HepG2 (cell line): ENCODE results near the gene TP53TG5. TPM values are rescaled to one million over a fixed set of nuclear protein-coding genes. Genes with fewer than 3 reads are reported as not detected.

Experiments
- ATF1 ChIP-seq: IDR thresholded peaks from 2 replicates; pipeline ENCODE4 v1.6.1; 2016; ENCODE audit warnings: mild to moderate bottlenecking, control low read depth
- DPF2 ChIP-seq: sonication (generic); formaldehyde crosslinking; IDR thresholded peaks from 2 replicates; pipeline ENCODE4 v1.4.0; 2020; ENCODE audit warnings: mild to moderate bottlenecking, low read depth, missing genetic modification reagents, borderline replicate concordance
- ETV6 ChIP-seq: sonication (generic); formaldehyde crosslinking; conservative IDR thresholded peaks from 2 replicates; pipeline ENCODE4 v1.4.0; 2020; ENCODE audit warnings: missing genetic modification reagents
- FLYWCH1 ChIP-seq: sonication (generic); formaldehyde crosslinking; IDR thresholded peaks from 2 replicates; pipeline ENCODE4 v1.8.1; 2023; ENCODE audit warnings: mild to moderate bottlenecking, missing genetic modification reagents
- KDM1A ChIP-seq: IDR thresholded peaks from 2 replicates; pipeline ENCODE4 v1.6.1; 2016; ENCODE audit warnings: missing compliant biosample characterization
- NR2F2 ChIP-seq: IDR thresholded peaks from 2 replicates; pipeline ENCODE4 v1.6.1; 2012; ENCODE audit warnings: low read depth, inconsistent platforms, borderline replicate concordance
- NR3C1 ChIP-seq: sonication (generic); formaldehyde crosslinking; IDR thresholded peaks from 2 replicates; pipeline ENCODE4 v1.4.0; 2020; ENCODE audit warnings: missing genetic modification reagents
- POLR2G ChIP-seq: fragments of 200-400 bp; formaldehyde crosslinking; IDR thresholded peaks from 2 replicates; pipeline ENCODE4 v1.6.1; 2018; ENCODE audit warnings: mild to moderate bottlenecking, low read depth, low read length, moderate library complexity
- SNAI1 ChIP-seq: sonication (generic); formaldehyde crosslinking; IDR thresholded peaks from 2 replicates; pipeline ENCODE4 v1.5.0; 2020; ENCODE audit warnings: mild to moderate bottlenecking, missing genetic modification reagents, borderline replicate concordance
- SP2 ChIP-seq: sonication (generic); formaldehyde crosslinking; IDR thresholded peaks from 2 replicates; pipeline ENCODE4 v1.5.1; 2020; ENCODE audit warnings: mild to moderate bottlenecking, missing genetic modification reagents
- SRF ChIP-seq: IDR thresholded peaks from 2 replicates; pipeline ENCODE4 v1.6.1; 2011; ENCODE audit warnings: mild to moderate bottlenecking, low read depth, low read length, moderate library complexity
- TFDP1 ChIP-seq: IDR thresholded peaks from 2 replicates; pipeline ENCODE4 v1.6.1; 2016; ENCODE audit warnings: missing compliant biosample characterization, missing genetic modification reagents, borderline replicate concordance
- THAP11 ChIP-seq: IDR thresholded peaks from 2 replicates; pipeline ENCODE4 v1.6.1; 2016; ENCODE audit warnings: missing biosample characterization, missing genetic modification reagents
- U2AF2 ChIP-seq: fragments of 200-400 bp; formaldehyde crosslinking; IDR thresholded peaks from 2 replicates; pipeline ENCODE4 v1.6.1; 2017; ENCODE audit warnings: low read depth, mild to moderate bottlenecking, low read length
- ZBTB3 ChIP-seq: sonication (generic); formaldehyde crosslinking; IDR thresholded peaks from 2 replicates; pipeline ENCODE4 v1.4.0; 2020; ENCODE audit warnings: low read depth, mild to moderate bottlenecking, moderate library complexity, missing genetic modification reagents, borderline replicate concordance
- ZBTB42 ChIP-seq: sonication (generic); formaldehyde crosslinking; IDR thresholded peaks from 2 replicates; pipeline ENCODE4 v1.5.0; 2020; ENCODE audit warnings: mild to moderate bottlenecking, missing genetic modification reagents
- ZNF138 ChIP-seq: sonication (generic); formaldehyde crosslinking; IDR thresholded peaks from 2 replicates; pipeline ENCODE4 v1.5.0; 2020; ENCODE audit warnings: mild to moderate bottlenecking, low read depth, missing genetic modification reagents
- ZNF446 ChIP-seq: sonication (generic); formaldehyde crosslinking; IDR thresholded peaks from 2 replicates; pipeline ENCODE4 v1.5.0; 2020; ENCODE audit warnings: mild to moderate bottlenecking, missing genetic modification reagents
- ZNF484 ChIP-seq: sonication (generic); formaldehyde crosslinking; IDR thresholded peaks from 2 replicates; pipeline ENCODE4 v1.5.1; 2020; ENCODE audit warnings: mild to moderate bottlenecking, low read depth, missing genetic modification reagents, borderline replicate concordance
- ZNF556 ChIP-seq: sonication (generic); formaldehyde crosslinking; IDR thresholded peaks from 2 replicates; pipeline ENCODE4 v1.4.0; 2020; ENCODE audit warnings: mild to moderate bottlenecking, missing genetic modification reagents, borderline replicate concordance
- ZNF557 ChIP-seq: sonication (generic); formaldehyde crosslinking; IDR thresholded peaks from 2 replicates; pipeline ENCODE4 v1.4.0; 2020; ENCODE audit warnings: missing genetic modification reagents
- ZNF629 ChIP-seq: sonication (generic); formaldehyde crosslinking; conservative IDR thresholded peaks from 2 replicates; pipeline ENCODE4 v1.5.0; 2020; ENCODE audit warnings: missing genetic modification reagents
- ZNF710 ChIP-seq: sonication (generic); formaldehyde crosslinking; IDR thresholded peaks from 2 replicates; pipeline ENCODE4 v1.5.0; 2020; ENCODE audit warnings: mild to moderate bottlenecking, missing genetic modification reagents, borderline replicate concordance
- ZNF747 ChIP-seq: sonication (generic); formaldehyde crosslinking; IDR thresholded peaks from 2 replicates; pipeline ENCODE4 v1.8.1; 2023; ENCODE audit warnings: missing genetic modification reagents, mild to moderate bottlenecking, borderline replicate concordance
- ZNF839 ChIP-seq: sonication (generic); formaldehyde crosslinking; IDR thresholded peaks from 2 replicates; pipeline ENCODE4 v1.4.0; 2020; ENCODE audit warnings: missing genetic modification reagents, mild to moderate bottlenecking, borderline replicate concordance
- ZSCAN22 ChIP-seq: sonication (generic); formaldehyde crosslinking; IDR thresholded peaks from 2 replicates; pipeline ENCODE4 v1.4.0; 2020; ENCODE audit warnings: mild to moderate bottlenecking, missing genetic modification reagents
- polyA plus RNA-seq, 8 experiments: library from polyadenylated mRNA; depleted of rRNA in 3 of 8; stranded (reverse) in 7 of 8; unstranded in 1 of 8; fragments of >200 nt; fragmentation: Illumina TruSeq in 4 of 8; extraction: Trizol in 4 of 8; gene quantifications; 2 replicates each; pipeline versions ENCODE4 v1.2.1 to v1.2.3, GENCODE V29; 2011 to 2016; ENCODE audit warnings: low read depth in 4 of 8, missing spikeins in 1 of 8, mixed read lengths in 1 of 8; ENCODE audit not compliant: insufficient read depth in 1 of 8
- total RNA-seq, 5 experiments: library from RNA; depleted of rRNA; stranded (reverse); fragments of >200 nt; fragmentation: Illumina TruSeq; extraction: Trizol; gene quantifications; 2 replicates each; pipeline ENCODE4 v1.2.3, GENCODE V29; 2016; ENCODE audit warnings: low read depth in 1 of 5

Gene TP53TG5
- total and polyA plus RNA-seq, 2 of the 13 experiments (the other 11 are each of a cell fraction or from before 2014, with no cell fraction given), result 0.11 TPM; not detected in 1

- no peak; the same call in 1 of the 2 replicates for TF ChIP-seq TFDP1 (CRISPR knock-in tag)
- TF ChIP-seq THAP11 (CRISPR knock-in tag), result no peak
- TF ChIP-seq SNAI1 (CRISPR knock-in tag), result no peak
- TF ChIP-seq ZSCAN22 (CRISPR knock-in tag), result no peak
- no peak for TF ChIP-seq ZNF446 (CRISPR knock-in tag)
- TF ChIP-seq ZNF747, result no peak
- no peak for TF ChIP-seq U2AF2
- TF ChIP-seq ZNF710 (CRISPR knock-in tag), result no peak; the same call in 1 of the 2 replicates
- TF ChIP-seq ZNF556 (CRISPR knock-in tag), result no peak
- no peak for TF ChIP-seq NR3C1
- peak; percentile 78 for TF ChIP-seq ZNF629 (CRISPR knock-in tag)
- TF ChIP-seq SRF, result no peak
- TF ChIP-seq FLYWCH1 (CRISPR knock-in tag), result no peak
- no peak for TF ChIP-seq SP2 (CRISPR knock-in tag)
- no peak for TF ChIP-seq POLR2G
- TF ChIP-seq ZBTB42, result peak; percentile 78; the same call in 1 of the 2 replicates
- no peak for TF ChIP-seq ZNF138 (CRISPR knock-in tag)
- no peak for TF ChIP-seq ZNF484 (CRISPR knock-in tag)
- no peak for TF ChIP-seq ZNF557 (CRISPR knock-in tag)
- no peak for TF ChIP-seq ZBTB3
- TF ChIP-seq NR2F2, result peak; percentile 33; the same call in 1 of the 2 replicates
- TF ChIP-seq ATF1, result peak; percentile 58; the same call in 1 of the 2 replicates
- no peak for TF ChIP-seq ZNF839 (CRISPR knock-in tag)
- TF ChIP-seq KDM1A (CRISPR knock-in tag), result no peak
- no peak for TF ChIP-seq DPF2 (CRISPR knock-in tag)
- TF ChIP-seq ETV6 (CRISPR knock-in tag), result 0 out of 2 replicates have a peak, but pooled peaks have one; percentile 39
Observed at GRCh38 chr20:45359406-45360148, 18.5 kb downstream of the TP53TG5 start (continued).
